ENCODE results near the gene TSHZ3.

Gene TSHZ3

DNA sequence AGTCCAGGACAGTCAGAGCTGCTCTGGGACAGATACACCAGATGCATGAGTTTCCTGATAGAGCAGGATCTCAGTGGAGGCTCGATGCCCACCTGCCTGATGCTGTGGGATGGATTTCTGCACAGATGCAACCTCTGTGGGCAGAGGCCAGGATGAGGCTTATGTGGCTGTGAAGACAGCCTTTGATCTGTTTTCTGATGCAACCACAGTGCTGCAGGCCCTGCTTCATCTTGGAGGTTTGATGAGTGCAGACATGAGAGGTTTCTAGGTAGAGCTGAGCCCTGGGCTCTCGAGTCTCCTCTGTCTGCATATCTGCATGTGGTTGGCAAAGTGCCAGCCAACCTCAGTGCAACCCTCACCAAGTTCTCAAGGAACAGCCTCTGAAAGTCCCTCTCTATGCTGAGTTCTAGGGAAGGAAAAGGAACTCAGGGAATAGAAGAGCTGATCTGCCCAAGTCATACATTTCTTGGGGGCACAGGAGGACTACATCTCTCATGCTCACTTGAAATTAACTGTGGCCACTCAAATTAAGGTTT lies 23.1 kb upstream of the TSHZ3 start:
- no peak for DNase-seq (ENCODE audit: low read depth)
- TF ChIP-seq, protein P1, sequence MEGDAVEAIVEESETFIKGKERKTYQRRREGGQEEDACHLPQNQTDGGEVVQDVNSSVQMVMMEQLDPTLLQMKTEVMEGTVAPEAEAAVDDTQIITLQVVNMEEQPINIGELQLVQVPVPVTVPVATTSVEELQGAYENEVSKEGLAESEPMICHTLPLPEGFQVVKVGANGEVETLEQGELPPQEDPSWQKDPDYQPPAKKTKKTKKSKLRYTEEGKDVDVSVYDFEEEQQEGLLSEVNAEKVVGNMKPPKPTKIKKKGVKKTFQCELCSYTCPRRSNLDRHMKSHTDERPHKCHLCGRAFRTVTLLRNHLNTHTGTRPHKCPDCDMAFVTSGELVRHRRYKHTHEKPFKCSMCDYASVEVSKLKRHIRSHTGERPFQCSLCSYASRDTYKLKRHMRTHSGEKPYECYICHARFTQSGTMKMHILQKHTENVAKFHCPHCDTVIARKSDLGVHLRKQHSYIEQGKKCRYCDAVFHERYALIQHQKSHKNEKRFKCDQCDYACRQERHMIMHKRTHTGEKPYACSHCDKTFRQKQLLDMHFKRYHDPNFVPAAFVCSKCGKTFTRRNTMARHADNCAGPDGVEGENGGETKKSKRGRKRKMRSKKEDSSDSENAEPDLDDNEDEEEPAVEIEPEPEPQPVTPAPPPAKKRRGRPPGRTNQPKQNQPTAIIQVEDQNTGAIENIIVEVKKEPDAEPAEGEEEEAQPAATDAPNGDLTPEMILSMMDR (IDR thresholded peaks at IDR 0.05; ENCODE audit: control insufficient read depth, extremely low read depth, insufficient read depth), result no peak
- no peak overlapping the region for H3K4me3 ChIP-seq (ENCODE audit: low read depth, low read length)

DNA sequence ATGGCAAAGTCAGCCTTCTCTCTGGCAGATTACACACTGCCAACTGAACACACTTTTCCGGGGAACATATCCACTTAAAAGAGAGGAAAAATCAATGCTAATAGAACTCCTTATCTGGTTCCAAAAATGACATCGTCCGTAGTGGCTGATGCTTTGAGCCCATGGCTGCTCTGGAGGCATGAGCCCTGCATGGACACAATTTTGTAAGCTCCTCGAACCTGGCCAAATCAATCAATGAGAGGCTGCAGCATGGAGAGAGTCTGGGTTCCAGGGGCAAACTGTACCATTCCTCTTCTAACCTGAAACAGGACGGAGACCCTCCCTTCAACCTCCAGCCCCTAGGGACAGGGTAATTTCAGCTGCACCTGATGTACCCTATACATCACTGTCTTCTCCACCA lies 21.0 kb upstream of the TSHZ3 start:
- no peak for DNase-seq (ENCODE audit: low read depth)
- H3K4me3 ChIP-seq (ENCODE audit: low read depth, low read length), result no peak overlapping the region
- TF ChIP-seq, protein P1 (IDR thresholded peaks at IDR 0.05; ENCODE audit: control insufficient read depth, extremely low read depth, insufficient read depth), result no peak

DNA sequence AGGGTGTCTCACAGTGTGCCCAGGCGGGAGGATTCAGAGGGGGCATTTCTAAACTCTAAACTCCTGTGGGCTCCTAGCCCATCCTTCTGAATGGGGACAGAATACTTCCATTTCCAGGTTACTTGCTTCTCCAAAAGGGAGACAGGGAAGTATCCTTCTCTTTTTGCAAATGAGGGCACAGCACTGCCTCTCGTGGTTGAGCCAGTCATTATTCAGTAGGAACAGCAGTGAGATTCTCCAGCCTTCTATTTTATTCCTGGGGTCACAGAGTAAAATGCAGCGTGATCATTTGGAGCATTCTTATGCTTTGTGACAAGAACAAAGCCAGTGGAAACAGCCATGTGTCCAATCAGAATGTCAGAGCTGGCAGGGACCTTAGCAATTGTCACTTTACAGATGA lies 15.7 kb upstream of the TSHZ3 start:
- TF ChIP-seq, protein P1 (IDR thresholded peaks at IDR 0.05; ENCODE audit: control insufficient read depth, extremely low read depth, insufficient read depth), result no peak
- H3K4me3 ChIP-seq (ENCODE audit: low read depth, low read length), result no peak overlapping the region
- DNase-seq (ENCODE audit: low read depth), result no peak

DNA sequence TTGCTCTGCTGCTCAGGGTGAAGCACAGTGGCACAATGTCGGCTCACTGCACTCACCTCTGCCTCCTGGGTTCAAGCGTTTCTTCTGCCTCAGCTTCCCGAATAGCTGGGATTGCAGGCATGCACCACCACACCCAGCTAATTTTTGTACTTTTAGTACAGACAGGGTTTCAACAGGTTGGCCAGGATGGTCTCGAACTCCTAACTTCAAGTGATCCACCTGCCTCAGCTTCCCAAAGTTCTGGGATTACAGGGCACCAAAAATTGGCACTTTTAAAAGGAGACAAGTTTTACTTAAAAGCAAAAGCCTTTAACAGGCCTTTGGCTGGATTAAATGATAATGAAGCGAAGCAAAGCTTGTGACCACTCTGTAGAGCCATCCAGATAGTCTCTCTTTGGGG lies 12.5 kb upstream of the TSHZ3 start:
- TF ChIP-seq, protein P1 (IDR thresholded peaks at IDR 0.05; ENCODE audit: control insufficient read depth, extremely low read depth, insufficient read depth), result no peak
- DNase-seq (ENCODE audit: low read depth), result no peak
- H3K4me3 ChIP-seq (ENCODE audit: low read depth, low read length), result no peak overlapping the region

DNA sequence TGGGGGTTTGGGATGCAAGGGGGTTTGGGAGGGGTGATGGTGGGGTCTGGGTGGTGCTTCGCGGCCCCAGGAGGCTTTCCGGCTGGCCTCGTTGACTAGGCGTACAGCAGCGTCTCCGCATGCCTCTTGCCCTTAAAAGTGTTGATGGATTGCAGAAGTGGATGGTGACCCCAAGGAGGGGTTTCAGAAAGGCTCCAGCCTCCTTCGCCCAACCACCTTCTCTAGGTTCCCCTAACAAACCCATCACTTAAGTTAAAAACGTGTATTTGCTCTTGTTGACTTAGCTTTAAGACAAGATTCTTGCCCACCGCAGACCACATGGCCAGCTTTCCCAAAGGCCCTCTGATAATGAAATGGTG lies 8.1 kb upstream of the TSHZ3 start:
- TF ChIP-seq, protein P1 (IDR thresholded peaks at IDR 0.05; ENCODE audit: control insufficient read depth, extremely low read depth, insufficient read depth), result no peak
- no peak overlapping the region for H3K4me3 ChIP-seq (ENCODE audit: low read depth, low read length)
- DNase-seq (ENCODE audit: low read depth), result no peak

DNA sequence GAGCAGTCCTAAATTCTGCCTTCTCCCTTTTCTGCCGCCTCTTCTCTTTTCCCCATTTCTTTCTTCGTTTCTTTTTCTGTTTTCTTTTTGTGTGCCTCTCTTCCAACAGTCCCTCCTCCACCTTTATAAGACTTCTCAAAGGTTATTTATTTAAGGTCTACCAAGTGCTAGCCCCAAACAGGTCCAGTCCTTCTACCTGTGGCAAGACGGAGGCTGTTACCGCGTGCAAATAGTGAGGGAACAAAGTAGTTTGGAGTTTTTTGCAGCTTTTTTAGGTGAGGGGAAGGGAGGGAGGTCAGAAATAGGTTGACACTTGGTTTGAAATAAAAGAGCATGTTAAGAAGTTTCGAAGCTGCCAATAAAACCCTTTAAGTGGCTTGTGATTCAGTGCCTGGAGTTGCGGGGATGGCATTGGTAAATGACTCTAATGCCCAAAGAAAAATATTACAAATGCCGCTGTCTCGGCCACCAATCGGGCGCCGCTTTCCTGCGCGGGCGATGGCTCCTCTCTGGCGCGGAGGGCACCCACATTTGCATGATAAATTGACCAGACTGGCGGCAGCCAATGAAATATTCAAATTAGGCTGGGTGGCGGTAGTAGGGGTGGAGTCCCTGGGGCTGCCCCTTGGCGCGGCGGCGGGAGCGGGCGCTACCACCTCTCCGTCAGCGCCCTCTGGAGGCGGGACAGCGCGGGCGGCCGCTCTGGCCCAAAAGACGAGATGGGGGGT lies 7.5 kb upstream of the TSHZ3 start:
- TF ChIP-seq, protein P1 (IDR thresholded peaks at IDR 0.05; ENCODE audit: control insufficient read depth, extremely low read depth, insufficient read depth), result no peak
- no peak overlapping the region for H3K4me3 ChIP-seq (ENCODE audit: low read depth, low read length)
- no peak for DNase-seq (ENCODE audit: low read depth)
